ENCODE data around the gene HSD17B8.

The HSD17B8 gene

GRCh38 chr6:33171016-33171879 is 33.2 kb upstream of the HSD17B8 start:
- no peak for DNase-seq (ENCODE audit: low spot score)

DNA sequence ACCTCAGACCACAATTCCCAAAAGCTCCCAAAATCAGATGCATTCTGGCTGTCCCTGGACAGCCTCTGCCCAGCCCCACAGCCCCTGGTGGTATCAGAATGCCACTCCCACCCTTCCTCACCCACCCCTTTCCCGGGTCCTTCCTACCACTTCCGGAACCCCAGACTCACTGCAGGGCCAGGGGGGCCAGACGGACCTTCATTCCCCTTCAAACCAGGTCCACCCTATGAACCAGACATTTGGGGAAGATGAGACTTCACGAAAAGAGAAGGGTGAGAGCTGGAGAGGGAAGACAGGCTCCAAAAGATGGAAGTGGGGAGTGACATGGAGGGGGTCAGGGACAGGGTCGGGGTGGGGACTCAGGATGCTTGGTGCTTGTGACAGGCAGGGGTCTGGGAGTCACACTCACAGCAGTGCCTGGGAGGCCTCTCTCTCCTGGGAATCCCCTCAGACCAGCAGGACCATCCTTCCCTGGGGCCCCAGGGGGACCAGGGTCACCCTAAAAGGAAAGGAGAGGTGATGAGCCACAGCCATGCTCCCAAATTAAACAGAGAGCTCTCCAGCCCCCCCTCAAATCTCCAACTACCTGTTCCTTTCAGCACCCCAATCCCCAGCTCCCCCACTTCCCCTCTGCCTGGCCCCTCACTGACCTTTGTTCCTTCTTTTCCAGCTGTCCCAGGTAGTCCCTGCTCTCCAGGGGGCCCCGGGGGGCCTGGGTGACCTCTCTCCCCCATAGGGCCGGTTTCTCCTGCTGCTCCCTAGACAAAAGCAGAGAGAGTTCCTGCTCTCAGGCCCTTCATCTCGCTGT is 32.4 kb upstream of the HSD17B8 start:
- no peak for DNase-seq (ENCODE audit: low spot score)

DNA sequence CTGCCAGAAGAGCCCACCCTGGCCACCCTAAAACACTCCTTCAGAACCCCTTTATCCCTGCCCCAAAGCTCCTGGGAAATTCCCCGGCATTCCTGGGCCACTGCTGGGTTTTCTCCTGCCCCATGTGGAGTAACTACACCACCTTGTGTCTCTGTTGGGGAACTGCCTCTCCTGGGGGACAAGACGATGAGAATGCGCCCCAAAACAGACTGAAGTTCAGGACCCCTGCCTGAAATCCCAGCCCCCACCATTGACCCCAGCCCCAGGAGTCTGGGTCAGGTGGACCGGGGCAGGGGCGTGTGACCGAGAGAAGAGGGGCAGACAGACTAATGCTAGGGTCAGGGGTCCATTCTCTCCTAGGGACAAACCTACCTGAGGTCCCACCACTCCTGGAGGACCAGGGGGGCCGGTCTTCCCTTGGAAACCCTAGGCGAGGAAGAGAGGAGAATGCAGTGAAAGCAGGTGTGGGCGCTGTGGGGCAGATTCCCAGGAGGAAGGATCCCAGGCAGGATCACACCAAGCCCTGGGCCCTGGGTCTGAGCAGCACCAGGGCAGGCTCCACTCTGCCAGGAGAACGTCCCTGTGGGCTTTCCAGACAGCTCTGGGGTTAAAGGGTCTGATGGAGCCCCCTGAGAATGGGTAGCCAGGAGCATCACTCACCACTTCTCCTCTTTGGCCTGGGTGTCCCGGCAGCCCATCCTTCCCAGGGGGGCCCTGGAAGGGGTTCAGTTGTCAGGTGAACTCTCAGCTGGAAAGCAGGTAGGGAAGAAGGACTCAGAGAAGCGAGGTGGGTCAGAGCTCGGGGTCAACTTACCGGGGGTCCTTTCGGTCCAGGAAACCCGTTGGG is 31.5 kb upstream of the HSD17B8 start:
- DNase-seq (ENCODE audit: low spot score) = peak; percentile 33

DNA sequence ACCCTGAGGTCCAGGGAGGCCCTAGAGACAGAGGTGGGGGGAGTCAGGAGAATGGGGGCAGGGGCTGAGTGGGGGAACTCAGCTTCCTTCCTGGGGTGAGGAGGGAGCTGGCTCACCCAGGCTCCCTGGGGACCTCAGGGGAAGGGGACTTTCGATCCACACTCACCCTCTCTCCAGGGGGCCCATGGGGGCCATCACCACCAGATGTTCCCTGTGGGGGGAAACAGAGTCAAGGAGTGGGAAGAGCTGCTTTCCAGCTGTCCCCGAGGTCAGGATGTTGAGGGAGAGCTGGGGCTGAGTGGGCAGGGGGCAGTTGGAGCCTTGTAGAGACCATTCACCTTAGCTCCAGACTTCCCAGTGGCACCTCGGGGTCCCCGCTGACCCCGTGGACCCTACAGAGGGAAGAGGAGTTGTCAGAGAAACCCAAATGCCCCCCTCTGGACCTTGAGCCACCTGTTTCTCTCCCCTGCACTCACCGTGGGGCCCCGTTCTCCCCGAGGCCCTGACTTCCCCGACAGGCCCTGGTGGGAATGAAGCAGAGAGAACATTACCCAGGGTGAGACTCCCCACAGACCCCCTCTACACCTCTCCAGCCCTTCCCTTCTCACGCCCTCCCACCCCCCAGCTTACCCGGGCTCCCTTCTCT is 30.8 kb upstream of the HSD17B8 start:
- no peak for DNase-seq (ENCODE audit: low spot score)

- no peak for DNase-seq (ENCODE audit: low spot score)
Observed at GRCh38 chr6:33174784-33175183, 29.7 kb upstream of the HSD17B8 start.

DNA sequence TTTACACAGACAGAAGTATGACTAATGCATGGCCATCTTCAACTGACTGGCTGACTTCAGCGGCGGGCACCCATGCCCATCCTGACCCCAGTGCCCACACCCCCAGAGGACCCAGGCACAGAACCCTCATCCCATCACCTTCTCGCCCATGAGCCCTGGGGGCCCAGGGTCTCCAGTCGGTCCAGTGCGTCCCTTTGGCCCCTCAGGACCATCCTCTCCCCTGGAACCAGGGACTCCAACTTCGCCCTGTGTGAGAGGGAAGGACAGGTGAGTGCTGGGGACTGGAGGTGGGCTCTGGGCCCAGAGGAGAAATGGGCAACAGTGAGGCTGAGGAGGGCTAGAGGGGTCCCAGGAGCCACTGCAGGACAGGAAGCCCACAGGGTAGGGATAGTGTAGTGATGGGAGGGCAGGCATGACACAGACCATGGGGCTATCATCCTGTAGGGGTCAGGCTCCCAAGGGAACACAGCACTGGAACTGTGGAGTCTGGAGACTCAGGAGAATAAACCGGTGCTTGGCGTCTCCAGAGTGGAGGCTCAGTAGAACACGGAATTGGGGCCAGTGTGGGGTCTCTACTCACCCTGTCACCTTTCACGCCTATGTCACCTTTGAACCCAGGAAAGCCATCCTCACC is 28.9 kb upstream of the HSD17B8 start:
- no peak for DNase-seq (ENCODE audit: low spot score)

- DNase-seq (ENCODE audit: low spot score) = no peak
Observed at GRCh38 chr6:33176906-33177305, 27.5 kb upstream of the HSD17B8 start.

- no peak for DNase-seq (ENCODE audit: low spot score)
Observed at GRCh38 chr6:33177552-33178446, 26.7 kb upstream of the HSD17B8 start.

DNA sequence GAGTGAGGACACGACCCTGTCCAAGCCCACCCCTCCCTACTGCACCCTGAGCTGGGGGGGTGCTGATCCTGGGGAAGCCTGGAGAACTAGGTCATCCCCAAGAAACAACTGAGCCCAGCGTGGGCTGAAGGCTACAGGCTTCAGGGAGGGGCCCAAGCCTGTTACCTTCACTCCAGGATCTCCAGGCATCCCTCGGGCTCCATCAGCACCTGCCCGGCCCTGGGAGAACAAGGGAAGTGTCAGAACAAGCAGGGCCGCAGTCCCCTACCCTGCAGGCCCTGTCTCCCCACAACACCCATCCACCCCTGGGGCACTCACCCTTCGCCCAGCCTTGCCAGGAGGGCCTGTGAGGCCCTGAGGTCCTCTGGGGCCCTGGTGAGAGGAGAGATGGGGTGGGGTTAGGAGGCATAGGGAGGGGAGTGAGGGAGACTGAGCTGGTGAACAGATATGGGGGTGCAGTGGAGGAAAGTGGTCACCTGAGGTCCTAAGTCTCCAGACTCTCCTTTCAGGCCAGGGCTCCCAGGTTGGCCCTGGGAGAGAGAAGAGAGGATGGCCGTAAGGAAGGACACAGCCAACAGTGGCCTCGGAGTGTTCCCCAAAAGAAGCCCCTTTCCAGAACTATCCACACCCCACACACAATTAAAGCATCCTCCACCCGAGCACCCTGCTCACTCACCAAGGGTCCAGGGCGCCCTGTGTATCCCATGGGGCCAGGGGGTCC is 25.5 kb upstream of the HSD17B8 start:
- no peak for DNase-seq (ENCODE audit: low spot score)

DNA sequence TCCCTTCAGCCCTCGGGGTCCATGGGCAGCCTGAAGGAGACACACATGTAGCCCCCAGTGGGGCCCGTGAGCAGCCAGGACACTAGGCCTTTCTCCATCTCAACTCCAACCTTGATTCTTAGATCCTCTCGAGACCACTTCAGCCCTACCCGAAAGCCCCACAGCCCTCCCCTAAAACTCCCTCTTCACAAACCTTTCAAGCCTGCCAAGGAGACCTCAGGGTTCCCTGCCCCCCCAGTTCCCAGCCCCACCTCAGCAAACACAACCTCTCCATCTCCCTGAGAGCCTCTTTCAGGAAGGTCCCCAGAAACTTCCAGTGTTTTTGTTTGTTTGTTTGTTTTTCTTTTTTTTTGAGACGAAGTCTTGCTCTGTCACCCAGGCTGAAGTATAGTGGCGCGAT is 23.3 kb upstream of the HSD17B8 start:
- DNase-seq (ENCODE audit: low spot score) = no peak

GRCh38 chr6:33183071-33183683 is 21.3 kb upstream of the HSD17B8 start:
- no peak for DNase-seq (ENCODE audit: low spot score)

DNA sequence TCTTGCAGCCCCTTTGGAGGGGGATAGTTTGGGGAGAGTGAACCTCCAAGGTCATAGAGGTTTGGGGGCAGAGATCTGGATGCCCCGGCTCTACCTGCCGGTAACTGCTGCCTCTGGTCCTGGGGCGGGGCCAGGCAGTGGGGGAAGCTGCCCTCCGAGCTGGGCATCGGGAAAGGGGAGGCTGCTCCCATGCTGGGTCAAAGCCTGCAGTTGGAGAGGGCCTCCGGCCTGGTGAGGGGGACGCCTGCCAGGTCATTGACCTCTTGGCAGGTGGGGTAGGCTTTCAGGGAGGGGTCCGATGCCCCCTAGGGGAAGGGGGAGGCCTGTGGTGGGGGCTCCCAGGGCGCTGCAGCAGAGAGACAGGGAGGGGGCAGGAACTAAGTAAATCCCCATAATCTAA is 19.3 kb upstream of the HSD17B8 start:
- DNase-seq (ENCODE audit: low spot score) = no peak

- DNase-seq (ENCODE audit: low spot score) = no peak
Observed at GRCh38 chr6:33185654-33186187, 18.7 kb upstream of the HSD17B8 start.

- no peak for DNase-seq (ENCODE audit: low spot score)
Observed at GRCh38 chr6:33187809-33188208, 16.6 kb upstream of the HSD17B8 start.

DNA sequence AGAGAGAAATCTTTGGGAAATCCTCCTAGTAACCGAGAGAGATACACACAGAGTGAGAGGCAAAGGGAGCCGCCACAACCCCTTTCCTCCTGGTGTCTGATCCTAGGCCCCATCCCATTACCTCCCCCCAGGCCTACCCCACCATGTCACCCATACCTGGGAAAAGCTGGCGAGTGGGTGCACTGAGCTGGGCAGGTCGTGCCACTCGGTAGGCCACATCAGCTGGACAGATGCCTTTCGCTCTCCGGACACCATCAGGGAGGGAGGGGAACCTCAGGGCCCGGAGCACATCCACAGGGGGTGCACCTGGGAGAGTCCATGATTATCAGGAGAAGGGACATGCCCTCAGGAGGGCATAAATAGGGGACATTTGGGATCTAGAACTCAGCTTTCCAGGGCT is 15.3 kb upstream of the HSD17B8 start:
- DNase-seq (ENCODE audit: low spot score) = no peak

DNA sequence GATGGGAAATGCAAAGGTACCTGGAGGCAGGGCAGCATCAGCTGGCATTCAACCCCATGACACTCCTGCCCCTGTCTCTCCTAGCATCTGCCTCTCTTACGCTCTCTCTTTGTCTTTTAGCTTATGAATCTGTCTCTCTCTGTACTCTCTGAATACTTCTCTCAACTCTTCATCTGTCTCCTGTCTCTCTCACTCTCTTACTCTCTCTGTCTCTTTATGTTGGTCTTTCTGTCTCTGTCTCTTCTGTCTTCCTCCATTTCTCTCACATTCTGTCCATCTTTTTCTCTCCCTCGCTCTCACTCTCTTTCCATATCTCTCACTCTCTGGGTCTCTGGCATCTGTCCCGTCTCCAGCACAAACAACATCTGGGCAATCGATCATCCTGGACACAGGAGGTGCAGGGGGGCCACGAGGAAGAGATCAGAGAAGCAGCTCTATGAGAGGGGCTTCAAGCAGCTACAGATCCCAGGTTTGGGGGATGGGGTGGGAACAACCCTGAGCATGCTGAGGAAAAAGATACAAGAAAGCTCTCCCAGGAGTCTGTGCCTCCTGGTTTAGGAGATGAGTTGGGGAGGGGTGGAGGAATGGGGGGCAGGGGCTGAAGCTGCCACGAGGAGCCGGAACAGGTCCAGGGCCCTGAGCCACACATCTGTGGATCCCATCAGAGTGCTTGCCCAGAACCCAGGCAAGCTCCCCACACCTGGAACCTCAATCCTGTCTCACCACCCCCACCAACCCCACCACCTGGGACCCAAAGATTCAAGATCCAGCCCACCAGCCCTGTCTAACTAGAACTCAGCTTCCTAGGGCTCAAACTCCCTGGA is 14.6 kb upstream of the HSD17B8 start:
- no peak for DNase-seq (ENCODE audit: low spot score)

- DNase-seq (ENCODE audit: low spot score) = no peak
Observed at GRCh38 chr6:33190504-33191107, 13.8 kb upstream of the HSD17B8 start.

All from cerebellar cortex (tissue), 1 donor.